Gastroesophageal sphincter (tissue), 4 donors: ENCODE results near the gene PRCP. TPM values are rescaled to one million over a fixed set of nuclear protein-coding genes. Genes with fewer than 3 reads are reported as not detected.

ENCODE experiments used
- ATAC-seq: fragments of 150-250 bp; one replicate; pipeline ENCODE4 v1.9.1; 2016; ENCODE audit warnings: mild to moderate bottlenecking, moderate library complexity
- H3K27ac ChIP-seq, 4 donors: fragments of 200-600 bp; sonication (generic) in 3 of 4; 1 replicate in 3 of 4; 2 replicates in 1 of 4; pipeline ENCODE4 v1.5.1; 2016 to 2019
- H3K27me3 ChIP-seq: fragments of 200-600 bp; sonication (generic); one replicate; pipeline ENCODE4 v1.5.1; 2019
- H3K36me3 ChIP-seq, 2 donors: fragments of 200-600 bp; sonication (generic); one replicate each; pipeline ENCODE4 v1.5.1; 2019; ENCODE audit warnings: control low read depth in 1 of 2
- H3K4me1 ChIP-seq, 3 donors: fragments of 200-600 bp; sonication (generic); 1 replicate in 2 of 3; 2 replicates in 1 of 3; pipeline ENCODE4 v1.5.1; 2016 to 2019; ENCODE audit warnings: control low read depth in 2 of 3
- H3K4me3 ChIP-seq, 2 donors: fragments of 200-600 bp; sonication (generic); one replicate each; pipeline ENCODE4 v1.5.1; 2019; ENCODE audit warnings: mild to moderate bottlenecking in 1 of 2, moderate library complexity in 1 of 2
- H3K9me3 ChIP-seq, 3 donors: fragments of 200-600 bp; sonication (generic); one replicate each; pipeline ENCODE4 v1.5.1; 2017 to 2019; ENCODE audit warnings: control low read depth in 2 of 3
- CTCF ChIP-seq, 4 experiments: fragments of 200-600 bp in 2 of 4; fragments of 450-650 bp in 2 of 4; sonication (generic) in 1 of 4; IDR thresholded peaks; one replicate each; pipeline ENCODE4 v1.5.1; 2017 to 2019; ENCODE audit warnings: antibody characterized with exemption in 4 of 4, mild to moderate bottlenecking in 2 of 4, moderate library complexity in 2 of 4
- EP300 ChIP-seq: sonication (generic); formaldehyde crosslinking; IDR thresholded peaks from one replicate; pipeline ENCODE4 v1.6.1; 2017; ENCODE audit warnings: antibody characterized with exemption, mild to moderate bottlenecking
- POLR2A ChIP-seq, 2 donors: fragments of 450-650 bp; IDR thresholded peaks; one replicate each; pipeline ENCODE4 v1.6.1; 2017; ENCODE audit warnings: antibody characterized with exemption in 2 of 2, mild to moderate bottlenecking in 2 of 2, moderate library complexity in 1 of 2
- POLR2AphosphoS5 ChIP-seq: sonication (generic); formaldehyde crosslinking; IDR thresholded peaks from one replicate; pipeline ENCODE4 v1.6.1; 2017; ENCODE audit warnings: antibody characterized with exemption
- WGBS, 2 donors: methylation state at CpG; one replicate each; pipeline ENCODE4 v1.1.5; 2018; ENCODE audit warnings: low coverage in 1 of 2; 5-methylcytosine and 5-hydroxymethylcytosine counted together
- total RNA-seq, 4 donors: library from RNA; depleted of rRNA; stranded (reverse); fragments of >200 nt; gene quantifications; one replicate each; pipeline ENCODE4 v1.1.0, GENCODE V29; 2016

The PRCP gene
- total RNA-seq, 4 donors from 2014 or later = 22.8 to 62.2 (median 42.4) TPM

- H3K36me3 ChIP-seq = no peaks in the 10 kb centered on the region
- 100% methylated on average over 1 of the region's 1 CpG for WGBS, 2 donors
Observed at GRCh38 chr11:82782825-82783374, 117.3 kb downstream of the PRCP start.

GRCh38 chr11:82778776-82779175 lies 121.5 kb downstream of the PRCP start:
- H3K36me3 ChIP-seq = no peaks in the 10 kb centered on the region
- peaks cover 0 to 29% (median 0%) of the 10 kb centered on the region in 3 donors for H3K9me3 ChIP-seq
- ATAC-seq = no peak
- no peaks in the 10 kb centered on the region for H3K27me3 ChIP-seq
- H3K4me3 ChIP-seq = no peak overlapping the region
- H3K4me1 ChIP-seq = no peaks in the 10 kb centered on the region
- no peak overlapping the region for H3K27ac ChIP-seq
- no peak for TF ChIP-seq CTCF (IDR thresholded peaks at IDR 0.05)
- 38 to 67% methylated on average over 1 of the region's 1 CpG for WGBS, 2 donors

More at GRCh38 chr11:82782825-82783374, 117.3 kb downstream of the PRCP start:
- H3K27ac ChIP-seq = no peak overlapping the region
- no peak for ATAC-seq
- TF ChIP-seq EP300 (no peak), POLR2A (IDR thresholded peaks at IDR 0.05) (no peak), POLR2AphosphoS5 (no peak), CTCF (IDR thresholded peaks at IDR 0.05) (no peak)
- H3K4me1 ChIP-seq = no peaks in the 10 kb centered on the region
- no peak overlapping the region for H3K4me3 ChIP-seq
- no peaks in the 10 kb centered on the region for H3K27me3 ChIP-seq
- H3K9me3 ChIP-seq = no peaks in the 10 kb centered on the region

GRCh38 chr11:82776377-82776776 lies 123.9 kb downstream of the PRCP start:
- H3K27ac ChIP-seq = no peak overlapping the region
- TF ChIP-seq POLR2A (IDR thresholded peaks at IDR 0.05) (no peak), CTCF (IDR thresholded peaks at IDR 0.05) (no peak), EP300 (no peak), POLR2AphosphoS5 (no peak)
- ATAC-seq = no peak
- H3K9me3 ChIP-seq = peaks cover 0 to 29% (median 0%) of the 10 kb centered on the region in 3 donors
- no peaks in the 10 kb centered on the region for H3K27me3 ChIP-seq
- WGBS, 2 donors = 100% methylated on average over 1 of the region's 2 CpGs; no CpG with 5 or more reads in 1 of the 2 donors
- no peak overlapping the region for H3K4me3 ChIP-seq
- H3K4me1 ChIP-seq = no peaks in the 10 kb centered on the region
- no peaks in the 10 kb centered on the region for H3K36me3 ChIP-seq

- WGBS, 2 donors = 0 to 44% methylated on average over 1 to 3 of the region's 3 CpGs
- ATAC-seq = no peak
- no peaks in the 10 kb centered on the region for H3K4me1 ChIP-seq
- no peak overlapping the region for H3K27ac ChIP-seq
- peaks cover 0 to 29% (median 0%) of the 10 kb centered on the region in 3 donors for H3K9me3 ChIP-seq
- H3K27me3 ChIP-seq = no peaks in the 10 kb centered on the region
- H3K36me3 ChIP-seq = no peaks in the 10 kb centered on the region
- TF ChIP-seq CTCF (IDR thresholded peaks at IDR 0.05) = peak in 1 of 4 experiments; percentile 33
- no peak for TF ChIP-seq EP300
- no peak for TF ChIP-seq POLR2AphosphoS5
- no peak for TF ChIP-seq POLR2A (IDR thresholded peaks at IDR 0.05)
- no peak overlapping the region for H3K4me3 ChIP-seq
Observed at GRCh38 chr11:82775736-82776346, 124.4 kb downstream of the PRCP start.

GRCh38 chr11:82775218-82775617 lies 125.0 kb downstream of the PRCP start:
- no peak for TF ChIP-seq CTCF (IDR thresholded peaks at IDR 0.05)
- no peak for TF ChIP-seq POLR2A (IDR thresholded peaks at IDR 0.05)
- TF ChIP-seq EP300 = no peak
- 33 to 91% methylated on average over 1 of the region's 1 CpG for WGBS, 2 donors
- Histone ChIP-seq H3K4me3 (no peak overlapping the region), H3K4me1 (no peaks in the 10 kb centered on the region), H3K27ac (no peak overlapping the region), H3K36me3 (no peaks in the 10 kb centered on the region), H3K27me3 (no peaks in the 10 kb centered on the region), H3K9me3 (peaks cover 0 to 29% (median 0%) of the 10 kb centered on the region in 3 donors)
- ATAC-seq = no peak
